Heart right ventricle (tissue), 16 donors: ENCODE measurements around the gene CABLES1. TPM values are rescaled to one million over a fixed set of nuclear protein-coding genes. Genes with fewer than 3 reads are reported as not detected.
"Not testable (repeated sequence)": the region's sequence is repeated elsewhere in the genome, so short reads cannot be mapped to it uniquely, and the experiment has no call there.

Experiments
- ATAC-seq, 8 donors: fragments of 200-7000 bp; cut with Tn5 transposase; one replicate each; pipeline ENCODE4 v1.9.1; 2020; ENCODE audit warnings: mild to moderate bottlenecking in 8 of 8, moderate library complexity in 8 of 8, moderate number of reproducible peaks in 1 of 8
- DNase-seq, 2 donors: peaks; one replicate each; pipeline ENCODE4 v3.0.0-alpha.2; 2020
- H3K27ac ChIP-seq, 10 donors: fragments of 200-600 bp; sonication (generic) in 2 of 10; one replicate each; pipeline versions ENCODE4 v1.5.0 to v1.8.0; 2020 to 2022; ENCODE audit warnings: mild to moderate bottlenecking in 3 of 10
- H3K27me3 ChIP-seq, 7 donors: fragments of 200-600 bp; one replicate each; pipeline ENCODE4 v1.8.0; 2021 to 2022; ENCODE audit warnings: mild to moderate bottlenecking in 2 of 7
- H3K36me3 ChIP-seq, 9 donors: fragments of 200-600 bp; sonication (generic) in 1 of 9; one replicate each; pipeline versions ENCODE4 v1.5.0 to v1.8.0; 2020 to 2022; ENCODE audit warnings: mild to moderate bottlenecking in 2 of 9
- H3K4me1 ChIP-seq, 9 donors: fragments of 200-600 bp; sonication (generic) in 1 of 9; one replicate each; pipeline versions ENCODE4 v1.5.0 to v1.8.0; 2020 to 2022; ENCODE audit warnings: mild to moderate bottlenecking in 4 of 9
- H3K4me3 ChIP-seq, 10 donors: fragments of 200-600 bp; sonication (generic) in 2 of 10; one replicate each; pipeline versions ENCODE4 v1.5.0 to v1.8.0; 2020 to 2022; ENCODE audit warnings: mild to moderate bottlenecking in 7 of 10, moderate library complexity in 2 of 10
- H3K9me3 ChIP-seq, 11 donors: fragments of 200-600 bp in 10 of 11; sonication (generic) in 2 of 11; one replicate each; pipeline versions ENCODE4 v1.5.0 to v1.8.0; 2013 to 2022; ENCODE audit warnings: mild to moderate bottlenecking in 2 of 11, control low read depth in 1 of 11, moderate library complexity in 1 of 11
- WGBS, 2 donors: extraction: QIAGEN DNeasy Blood & Tissue Kit; methylation state at CpG; one replicate each; pipeline ENCODE4 v1.1.7; 2013; ENCODE audit warnings: inconsistent platforms in 1 of 2; 5-methylcytosine and 5-hydroxymethylcytosine counted together
- intact Hi-C, 10 donors: fragments of 100-400 bp; cut with DNase I; formaldehyde crosslinking; loops; one replicate each; pipeline versions ENCODE4 v1.11.1 to v1.14.2; 2022
- polyA plus RNA-seq, 2 donors: library from polyadenylated mRNA; stranded (reverse); fragments of 200-250 nt; gene quantifications; one replicate each; pipeline ENCODE4 v1.2.3, GENCODE V29; 2013
- total RNA-seq, 10 donors: library from RNA; stranded (reverse); fragmentation: NEBNext Ultra II Directional in 3 of 10; extraction: Animal tissue kit (Norgen Biotek cat#: 25700) in 3 of 10; gene quantifications; one replicate each; pipeline versions ENCODE4 v1.2.1 to v1.2.4, GENCODE V29; 2021 to 2023
- TF ChIP-seq, protein P1 (sequence below), 9 donors: fragments of 200-600 bp; sonication (generic) in 2 of 9; IDR thresholded peaks; one replicate each; pipeline versions ENCODE4 v1.5.0 to v1.8.0; 2021 to 2022; ENCODE audit warnings: antibody characterized with exemption in 9 of 9, mild to moderate bottlenecking in 5 of 9, moderate library complexity in 1 of 9
- donor health status: Arrhythmogenic right ventricular cardiomyopathy.
- donor health status: ischemic (EF 13 %, LVEDD 7.1; RV severe dilation, severe dysfunction).
- donor health status: healthy with polysubstance abuse.
- donor health status: DM: no; HTN: yes; CAD: no.
- donor health status: DM: no; HTN: no; CAD: no.
- donor health status: ischemic (EF 25% LVEDD 6.9; RV normal size, moderate dysfunction).
- donor health status: ischemic (EF 25% LVEDD 5.7; RV mildly dilated, moderate dysfunction).
- donor health status: healthy.
- donor health status: DM: yes; HTN: yes; CAD: no.
- donor health status: Ischemic cardiomyopathy.
- donor health status: ischemic (EF 35%, LVEDD 5.7; RV mildly dilated, moderate dysfunction).
- donor health status: nonischemic (EF 11% LVEDD 7.7; RV severe dilation, severe dysfunction).
- donor health status: DM: yes; HTN: yes; CAD: no.
- donor health status: PGD.
- donor health status: ischemic (EF 29% LVEDD 5.4; RV normal size, mild dysfunction).
- donor health status: nonischemic (EF 23%, LVEDD 6.1; RV moderate dilation, normal function).

Gene CABLES1
- total and polyA plus RNA-seq, 12 donors: 1.0 to 2.2 (median 1.8) TPM

DNA sequence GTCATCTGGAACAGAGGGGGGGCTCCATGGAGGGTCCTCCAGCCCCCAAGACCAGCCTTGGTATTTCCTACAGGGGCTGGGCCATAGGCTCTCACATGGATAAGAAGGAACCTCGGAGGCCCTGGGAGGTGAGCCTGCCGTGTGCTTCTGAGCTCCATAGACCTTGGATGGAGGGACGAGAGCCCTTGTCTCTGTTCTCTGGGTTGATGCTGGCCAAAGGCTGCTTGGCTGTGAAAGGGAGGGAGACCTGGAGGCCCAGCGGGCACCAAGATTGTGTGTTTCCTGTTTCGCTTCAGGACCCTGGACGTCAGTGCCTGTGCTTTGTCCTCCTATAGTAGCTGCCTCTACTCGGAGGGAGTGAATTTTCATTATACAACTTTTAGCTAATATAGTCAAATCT is 20.8 kb downstream of the CABLES1 start:
- ATAC-seq (no peak), DNase-seq (no peak)
- peaks cover 0 to 11% (median 0%) of the 10 kb centered on the region in 9 donors for H3K4me1 ChIP-seq
- WGBS, 2 donors: 92 to 96% methylated on average over 7 of the region's 7 CpGs
- H3K27me3 ChIP-seq: peaks cover 0 to 7% (median 0%) of the 10 kb centered on the region in 7 donors
- H3K4me3 ChIP-seq: no peak overlapping the region
- TF ChIP-seq, protein P1, sequence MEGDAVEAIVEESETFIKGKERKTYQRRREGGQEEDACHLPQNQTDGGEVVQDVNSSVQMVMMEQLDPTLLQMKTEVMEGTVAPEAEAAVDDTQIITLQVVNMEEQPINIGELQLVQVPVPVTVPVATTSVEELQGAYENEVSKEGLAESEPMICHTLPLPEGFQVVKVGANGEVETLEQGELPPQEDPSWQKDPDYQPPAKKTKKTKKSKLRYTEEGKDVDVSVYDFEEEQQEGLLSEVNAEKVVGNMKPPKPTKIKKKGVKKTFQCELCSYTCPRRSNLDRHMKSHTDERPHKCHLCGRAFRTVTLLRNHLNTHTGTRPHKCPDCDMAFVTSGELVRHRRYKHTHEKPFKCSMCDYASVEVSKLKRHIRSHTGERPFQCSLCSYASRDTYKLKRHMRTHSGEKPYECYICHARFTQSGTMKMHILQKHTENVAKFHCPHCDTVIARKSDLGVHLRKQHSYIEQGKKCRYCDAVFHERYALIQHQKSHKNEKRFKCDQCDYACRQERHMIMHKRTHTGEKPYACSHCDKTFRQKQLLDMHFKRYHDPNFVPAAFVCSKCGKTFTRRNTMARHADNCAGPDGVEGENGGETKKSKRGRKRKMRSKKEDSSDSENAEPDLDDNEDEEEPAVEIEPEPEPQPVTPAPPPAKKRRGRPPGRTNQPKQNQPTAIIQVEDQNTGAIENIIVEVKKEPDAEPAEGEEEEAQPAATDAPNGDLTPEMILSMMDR (IDR thresholded peaks at IDR 0.05): no peak
- intact Hi-C loops: no loop called here
- H3K9me3 ChIP-seq: no peaks in the 10 kb centered on the region
- H3K36me3 ChIP-seq: no peaks in the 10 kb centered on the region
- no peak overlapping the region for H3K27ac ChIP-seq

DNA sequence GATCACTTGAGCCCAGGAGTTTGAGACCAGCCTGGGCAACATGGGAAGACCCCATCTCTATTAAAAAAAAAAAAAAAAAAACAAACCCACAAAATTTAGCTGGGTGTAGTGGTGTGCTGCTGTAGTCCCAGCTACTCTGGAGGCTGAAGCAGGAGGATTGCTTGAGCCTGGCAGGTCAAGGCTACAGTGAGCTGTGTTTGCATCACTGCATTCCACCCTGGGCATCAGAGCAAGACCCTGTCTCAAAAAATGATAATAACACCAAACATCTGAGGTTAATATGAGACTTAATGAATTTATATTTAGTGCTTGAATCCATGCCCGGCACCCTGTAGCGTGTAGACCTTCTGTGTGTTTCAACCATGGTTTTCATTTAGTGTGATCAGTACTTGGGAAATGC is 22.8 kb downstream of the CABLES1 start:
- ATAC-seq (no peak), DNase-seq (no peak)
- 96 to 98% methylated on average over 2 of the region's 2 CpGs for WGBS, 2 donors
- Histone ChIP-seq H3K4me1 (peaks cover 0 to 11% (median 0%) of the 10 kb centered on the region in 9 donors), H3K36me3 (no peaks in the 10 kb centered on the region), H3K9me3 (no peaks in the 10 kb centered on the region), H3K4me3 (no peak overlapping the region), H3K27ac (no peak overlapping the region), H3K27me3 (no peaks in the 10 kb centered on the region)
- TF ChIP-seq, protein P1 (IDR thresholded peaks at IDR 0.05): no peak
- intact Hi-C loops: no loop called here

DNA sequence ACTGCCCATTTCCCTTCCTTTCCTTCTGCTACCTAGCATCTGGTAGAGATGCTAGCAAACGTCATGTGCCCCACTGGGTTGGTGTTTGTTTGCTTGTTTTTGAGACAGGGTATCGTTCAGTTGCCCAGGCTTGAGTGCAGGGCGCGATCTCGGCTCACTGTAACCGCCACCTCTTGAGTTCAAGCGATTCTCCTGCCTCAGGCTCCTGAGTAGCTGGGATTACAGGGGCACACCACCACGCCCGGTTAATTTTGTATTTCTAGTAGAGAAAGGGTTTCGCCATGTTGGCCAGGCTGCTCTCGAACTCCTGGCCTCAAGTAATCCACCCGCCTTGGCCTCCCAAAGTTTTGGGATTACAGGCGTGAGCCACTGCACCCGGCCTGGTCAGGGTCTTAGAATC is 23.6 kb downstream of the CABLES1 start:
- H3K36me3 ChIP-seq, intact Hi-C loops, H3K27ac ChIP-seq, H3K9me3 ChIP-seq, ATAC-seq, H3K4me3 ChIP-seq, DNase-seq, H3K27me3 ChIP-seq: not testable (repeated sequence)
- peaks cover 0 to 11% (median 0%) of the 10 kb centered on the region in 9 donors for H3K4me1 ChIP-seq
- WGBS, 2 donors: 92 to 94% methylated on average over 14 of the region's 14 CpGs

DNA sequence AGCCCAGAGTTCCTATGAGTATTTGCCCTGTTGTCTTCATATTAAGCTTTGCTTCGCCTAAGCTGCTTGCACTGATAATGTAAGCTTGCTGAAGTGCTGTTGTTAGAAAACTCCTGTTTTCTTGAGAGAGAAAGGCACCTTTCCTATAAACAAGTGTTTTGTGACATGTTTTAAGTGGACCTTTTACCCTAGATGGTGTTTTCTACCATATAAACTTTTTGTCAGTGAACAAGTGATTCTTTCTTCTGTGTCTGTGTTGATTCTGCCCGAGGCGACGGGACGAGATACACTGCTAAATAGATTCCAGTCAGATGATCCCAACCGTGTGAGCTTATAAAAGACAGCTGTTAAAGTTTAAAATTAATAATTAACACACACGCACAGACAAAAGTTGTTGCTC is 24.1 kb downstream of the CABLES1 start:
- 75 to 85% methylated on average over 7 of the region's 7 CpGs for WGBS, 2 donors
- TF ChIP-seq, protein P1 (IDR thresholded peaks at IDR 0.05): no peak

DNA sequence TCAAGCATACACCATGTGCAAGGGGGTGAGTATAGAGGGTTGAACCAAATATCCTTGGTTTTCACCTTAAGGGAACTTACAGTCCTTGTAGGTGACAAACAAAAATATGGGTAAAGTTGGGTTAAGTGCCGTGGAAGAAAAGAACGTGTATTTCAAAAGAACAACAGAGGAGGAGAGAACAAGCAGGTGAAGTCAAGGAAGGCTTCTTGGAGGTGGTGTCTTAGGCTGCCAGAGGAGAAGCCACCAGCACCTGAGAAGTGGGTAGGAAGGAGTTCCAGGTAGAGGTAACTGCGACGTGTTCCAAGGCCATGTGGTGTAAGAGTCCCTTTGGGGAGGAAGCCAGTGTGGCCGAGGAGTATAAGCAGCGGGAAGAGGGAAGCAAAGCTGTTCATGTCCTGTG is 27.2 kb downstream of the CABLES1 start:
- DNase-seq (no peak), ATAC-seq (no peak)
- intact Hi-C loops: no loop called here
- TF ChIP-seq, protein P1 (IDR thresholded peaks at IDR 0.05): no peak
- Histone ChIP-seq H3K9me3 (no peaks in the 10 kb centered on the region), H3K27ac (no peak overlapping the region), H3K4me1 (peaks cover 0 to 19% (median 5%) of the 10 kb centered on the region in 9 donors), H3K36me3 (no peaks in the 10 kb centered on the region), H3K27me3 (no peaks in the 10 kb centered on the region), H3K4me3 (no peak overlapping the region)
- 76 to 80% methylated on average over 6 of the region's 6 CpGs for WGBS, 2 donors

More for the DNA sequence above, 24.1 kb downstream of the CABLES1 start:
- no peaks in the 10 kb centered on the region for H3K36me3 ChIP-seq
- H3K27me3 ChIP-seq: no peaks in the 10 kb centered on the region
- DNase-seq (no peak), ATAC-seq (no peak)
- no peak overlapping the region for H3K4me3 ChIP-seq
- intact Hi-C loops: no loop called here
- H3K4me1 ChIP-seq: peaks cover 0 to 11% (median 0%) of the 10 kb centered on the region in 9 donors
- no peak overlapping the region for H3K27ac ChIP-seq
- no peaks in the 10 kb centered on the region for H3K9me3 ChIP-seq
